ENCODE results near the gene DLG2.
"Not testable (repeated sequence)": the region's sequence is repeated elsewhere in the genome, so short reads cannot be mapped to it uniquely, and the experiment has no call there.

DLG2 gene

DNA sequence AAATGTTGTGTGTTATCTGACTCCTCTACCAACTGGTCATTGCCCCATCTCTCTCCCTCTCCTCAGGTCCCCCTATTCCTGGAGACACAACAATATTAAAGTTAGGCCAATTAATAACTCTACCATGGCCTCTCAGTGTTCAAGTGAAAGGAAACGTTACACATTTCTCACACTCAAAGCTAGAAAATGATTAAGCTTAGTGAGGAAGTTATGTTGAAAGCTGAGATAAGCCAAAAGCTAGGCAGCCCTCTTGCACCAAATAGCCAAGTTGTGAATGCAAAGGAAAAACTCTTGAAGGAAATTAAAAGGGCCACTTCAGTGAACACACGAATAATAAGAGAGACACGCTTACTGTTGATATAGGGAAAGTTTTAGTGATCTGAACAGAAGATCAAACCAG is 6.9 kb downstream of the DLG2 start:
- Histone ChIP-seq H3K79me2 (ENCODE audit: insufficient read depth, low read length) (no peaks in the 10 kb centered on the region), H3K4me3 (ENCODE audit: low read depth, low read length, poor library complexity, severe bottlenecking) (no peak overlapping the region), H4K20me1 (ENCODE audit: insufficient read depth, low read length) (no peaks in the 10 kb centered on the region), H3K9me2 (ENCODE audit: low read depth, low read length) (no peaks in the 10 kb centered on the region), H3K36me3 (ENCODE audit: insufficient read depth, low read length) (no peaks in the 10 kb centered on the region), H3K4me2 (ENCODE audit: low read length) (no peak overlapping the region), H3K27ac (ENCODE audit: low read depth, low read length, poor library complexity, severe bottlenecking) (no peak overlapping the region), H3K9ac (ENCODE audit: low read length) (no peak overlapping the region), H3K27me3 (ENCODE audit: insufficient read depth, low read length) (no peaks in the 10 kb centered on the region), H3K4me1 (ENCODE audit: insufficient read depth, low read length, severe bottlenecking) (no peaks in the 10 kb centered on the region), H3K9me3 (ENCODE audit: low read length) (no peaks in the 10 kb centered on the region), H3F3A (ENCODE audit: insufficient read depth, low read length) (no peaks in the 10 kb centered on the region), H2AFZ (ENCODE audit: low read length) (no peak overlapping the region)
- TF ChIP-seq, protein P1, sequence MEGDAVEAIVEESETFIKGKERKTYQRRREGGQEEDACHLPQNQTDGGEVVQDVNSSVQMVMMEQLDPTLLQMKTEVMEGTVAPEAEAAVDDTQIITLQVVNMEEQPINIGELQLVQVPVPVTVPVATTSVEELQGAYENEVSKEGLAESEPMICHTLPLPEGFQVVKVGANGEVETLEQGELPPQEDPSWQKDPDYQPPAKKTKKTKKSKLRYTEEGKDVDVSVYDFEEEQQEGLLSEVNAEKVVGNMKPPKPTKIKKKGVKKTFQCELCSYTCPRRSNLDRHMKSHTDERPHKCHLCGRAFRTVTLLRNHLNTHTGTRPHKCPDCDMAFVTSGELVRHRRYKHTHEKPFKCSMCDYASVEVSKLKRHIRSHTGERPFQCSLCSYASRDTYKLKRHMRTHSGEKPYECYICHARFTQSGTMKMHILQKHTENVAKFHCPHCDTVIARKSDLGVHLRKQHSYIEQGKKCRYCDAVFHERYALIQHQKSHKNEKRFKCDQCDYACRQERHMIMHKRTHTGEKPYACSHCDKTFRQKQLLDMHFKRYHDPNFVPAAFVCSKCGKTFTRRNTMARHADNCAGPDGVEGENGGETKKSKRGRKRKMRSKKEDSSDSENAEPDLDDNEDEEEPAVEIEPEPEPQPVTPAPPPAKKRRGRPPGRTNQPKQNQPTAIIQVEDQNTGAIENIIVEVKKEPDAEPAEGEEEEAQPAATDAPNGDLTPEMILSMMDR (IDR thresholded peaks at IDR 0.05; ENCODE audit: low read length) = no peak
- no peak for TF ChIP-seq EZH2 (IDR thresholded peaks at IDR 0.05; ENCODE audit: borderline replicate concordance, low read length)

DNA sequence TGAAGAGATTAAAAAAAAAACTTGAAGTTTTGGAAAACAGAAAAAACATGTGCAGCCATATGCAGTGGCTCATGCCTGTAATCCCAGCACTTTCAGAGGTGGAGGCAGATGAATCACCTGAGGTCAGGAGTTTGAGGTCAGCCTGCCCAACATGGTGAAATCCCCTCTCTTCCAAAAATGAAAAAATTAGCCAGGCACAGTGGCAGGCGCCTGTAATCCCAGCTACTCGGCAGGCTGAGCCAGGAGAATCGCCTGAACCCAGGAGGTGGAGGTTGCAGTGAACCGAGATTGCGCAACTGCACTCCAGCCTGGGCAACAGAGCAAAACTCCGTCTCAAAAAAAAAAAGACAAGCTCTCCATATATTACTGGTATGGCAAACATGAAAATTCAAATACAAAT is 7.6 kb downstream of the DLG2 start:
- H3K9me3 ChIP-seq (ENCODE audit: low read length) = no peaks in the 10 kb centered on the region
- H3K9me2 ChIP-seq (ENCODE audit: low read depth, low read length) = no peaks in the 10 kb centered on the region
- no peaks in the 10 kb centered on the region for H3K36me3 ChIP-seq (ENCODE audit: insufficient read depth, low read length)
- TF ChIP-seq EZH2 (IDR thresholded peaks at IDR 0.05; ENCODE audit: borderline replicate concordance, low read length) = no peak
- TF ChIP-seq, protein P1 (IDR thresholded peaks at IDR 0.05; ENCODE audit: low read length) = no peak
- no peak overlapping the region for H3K9ac ChIP-seq (ENCODE audit: low read length)
- no peak overlapping the region for H3K4me3 ChIP-seq (ENCODE audit: low read depth, low read length, poor library complexity, severe bottlenecking)
- no peak overlapping the region for H3K4me2 ChIP-seq (ENCODE audit: low read length)
- H3K27me3 ChIP-seq (ENCODE audit: insufficient read depth, low read length) = no peaks in the 10 kb centered on the region
- H3K4me1 ChIP-seq (ENCODE audit: insufficient read depth, low read length, severe bottlenecking) = no peaks in the 10 kb centered on the region
- H3F3A ChIP-seq (ENCODE audit: insufficient read depth, low read length) = no peaks in the 10 kb centered on the region
- H4K20me1 ChIP-seq (ENCODE audit: insufficient read depth, low read length) = no peaks in the 10 kb centered on the region
- no peak overlapping the region for H3K27ac ChIP-seq (ENCODE audit: low read depth, low read length, poor library complexity, severe bottlenecking)
- H3K79me2 ChIP-seq (ENCODE audit: insufficient read depth, low read length) = no peaks in the 10 kb centered on the region
- no peak overlapping the region for H2AFZ ChIP-seq (ENCODE audit: low read length)

- H3K36me3 ChIP-seq (ENCODE audit: insufficient read depth, low read length); H3K27ac ChIP-seq (ENCODE audit: low read depth, low read length, poor library complexity, severe bottlenecking); H3K9me2 ChIP-seq (ENCODE audit: low read depth, low read length); H3K9me3 ChIP-seq (ENCODE audit: low read length); H3K27me3 ChIP-seq (ENCODE audit: insufficient read depth, low read length); H3K4me2 ChIP-seq (ENCODE audit: low read length); H3K4me3 ChIP-seq (ENCODE audit: low read depth, low read length, poor library complexity, severe bottlenecking); H3K4me1 ChIP-seq (ENCODE audit: insufficient read depth, low read length, severe bottlenecking); H3K79me2 ChIP-seq (ENCODE audit: insufficient read depth, low read length); H3K9ac ChIP-seq (ENCODE audit: low read length); H3F3A ChIP-seq (ENCODE audit: insufficient read depth, low read length); H2AFZ ChIP-seq (ENCODE audit: low read length); H4K20me1 ChIP-seq (ENCODE audit: insufficient read depth, low read length): not testable (repeated sequence)
Measured at GRCh38 chr11:85611643-85612042, 15.5 kb downstream of the DLG2 start.

- H3K4me1 ChIP-seq (ENCODE audit: insufficient read depth, low read length, severe bottlenecking); H4K20me1 ChIP-seq (ENCODE audit: insufficient read depth, low read length); H3K9ac ChIP-seq (ENCODE audit: low read length); H2AFZ ChIP-seq (ENCODE audit: low read length); H3F3A ChIP-seq (ENCODE audit: insufficient read depth, low read length); H3K27me3 ChIP-seq (ENCODE audit: insufficient read depth, low read length); H3K4me3 ChIP-seq (ENCODE audit: low read depth, low read length, poor library complexity, severe bottlenecking); H3K9me2 ChIP-seq (ENCODE audit: low read depth, low read length); H3K4me2 ChIP-seq (ENCODE audit: low read length); H3K27ac ChIP-seq (ENCODE audit: low read depth, low read length, poor library complexity, severe bottlenecking); H3K79me2 ChIP-seq (ENCODE audit: insufficient read depth, low read length); H3K36me3 ChIP-seq (ENCODE audit: insufficient read depth, low read length); H3K9me3 ChIP-seq (ENCODE audit: low read length): not testable (repeated sequence)
Measured at GRCh38 chr11:85609286-85609685, 17.9 kb downstream of the DLG2 start.

DNA sequence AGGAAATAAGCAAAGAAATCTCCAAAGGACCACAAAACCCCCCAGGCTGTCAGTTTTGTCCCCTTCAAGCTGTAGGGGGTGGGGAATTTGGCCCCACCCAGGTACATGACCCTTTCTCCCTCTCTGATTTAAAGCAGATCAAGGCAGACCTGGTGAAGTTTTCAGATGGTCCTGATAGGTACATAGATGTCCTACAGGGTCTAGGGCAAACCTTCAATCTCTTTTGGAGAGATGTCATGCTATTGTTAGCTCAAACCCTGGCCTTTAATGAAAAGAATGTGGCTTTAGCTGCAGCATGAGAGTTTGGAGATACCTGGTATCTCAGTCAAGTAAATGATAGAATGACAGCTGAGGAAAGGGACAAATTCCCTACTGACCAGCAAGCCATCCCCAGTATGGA is 18.5 kb downstream of the DLG2 start:
- not testable (repeated sequence) for H3K4me2 ChIP-seq (ENCODE audit: low read length); H3K27ac ChIP-seq (ENCODE audit: low read depth, low read length, poor library complexity, severe bottlenecking); H3K79me2 ChIP-seq (ENCODE audit: insufficient read depth, low read length); H4K20me1 ChIP-seq (ENCODE audit: insufficient read depth, low read length); H2AFZ ChIP-seq (ENCODE audit: low read length); H3K9me2 ChIP-seq (ENCODE audit: low read depth, low read length); H3K4me1 ChIP-seq (ENCODE audit: insufficient read depth, low read length, severe bottlenecking); H3K9me3 ChIP-seq (ENCODE audit: low read length); H3K9ac ChIP-seq (ENCODE audit: low read length); H3F3A ChIP-seq (ENCODE audit: insufficient read depth, low read length); H3K27me3 ChIP-seq (ENCODE audit: insufficient read depth, low read length); H3K36me3 ChIP-seq (ENCODE audit: insufficient read depth, low read length); H3K4me3 ChIP-seq (ENCODE audit: low read depth, low read length, poor library complexity, severe bottlenecking)

DNA sequence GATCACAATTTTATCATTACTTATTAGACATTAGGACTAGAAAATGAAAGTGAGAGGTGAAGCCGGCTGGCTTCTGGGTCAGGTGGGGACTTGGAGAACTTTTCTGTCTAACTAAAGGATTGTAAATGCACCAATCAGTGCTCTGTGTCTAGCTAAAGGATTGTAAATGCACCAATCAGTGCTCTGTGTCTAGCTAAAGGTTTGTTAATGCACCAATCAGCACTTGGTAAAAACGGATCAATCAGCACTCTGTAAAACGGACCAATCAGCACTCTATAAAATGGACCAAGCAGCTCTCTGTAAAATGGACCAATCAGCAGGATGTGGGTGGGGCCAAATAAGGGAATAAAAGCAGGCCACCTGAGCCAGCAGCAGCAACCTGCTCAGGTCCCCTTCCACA is 20.9 kb downstream of the DLG2 start:
- H3K4me2 ChIP-seq (ENCODE audit: low read length); H3K9ac ChIP-seq (ENCODE audit: low read length); H4K20me1 ChIP-seq (ENCODE audit: insufficient read depth, low read length); H3K27me3 ChIP-seq (ENCODE audit: insufficient read depth, low read length); H2AFZ ChIP-seq (ENCODE audit: low read length); H3K9me2 ChIP-seq (ENCODE audit: low read depth, low read length); H3K36me3 ChIP-seq (ENCODE audit: insufficient read depth, low read length); H3K4me1 ChIP-seq (ENCODE audit: insufficient read depth, low read length, severe bottlenecking); H3K4me3 ChIP-seq (ENCODE audit: low read depth, low read length, poor library complexity, severe bottlenecking); H3K27ac ChIP-seq (ENCODE audit: low read depth, low read length, poor library complexity, severe bottlenecking); H3K79me2 ChIP-seq (ENCODE audit: insufficient read depth, low read length); H3K9me3 ChIP-seq (ENCODE audit: low read length); H3F3A ChIP-seq (ENCODE audit: insufficient read depth, low read length): not testable (repeated sequence)

Measured in OCI-LY1 (cell line).